HG03196 (cell line): ENCODE measurements around the gene TFF3.

Experiments used
- ATAC-seq: cut with Tn5 transposase; IDR thresholded peaks from one replicate; pipeline ENCODE4 v1.9.1; 2021; ENCODE audit not compliant: unreplicated experiment

The TFF3 gene

DNA sequence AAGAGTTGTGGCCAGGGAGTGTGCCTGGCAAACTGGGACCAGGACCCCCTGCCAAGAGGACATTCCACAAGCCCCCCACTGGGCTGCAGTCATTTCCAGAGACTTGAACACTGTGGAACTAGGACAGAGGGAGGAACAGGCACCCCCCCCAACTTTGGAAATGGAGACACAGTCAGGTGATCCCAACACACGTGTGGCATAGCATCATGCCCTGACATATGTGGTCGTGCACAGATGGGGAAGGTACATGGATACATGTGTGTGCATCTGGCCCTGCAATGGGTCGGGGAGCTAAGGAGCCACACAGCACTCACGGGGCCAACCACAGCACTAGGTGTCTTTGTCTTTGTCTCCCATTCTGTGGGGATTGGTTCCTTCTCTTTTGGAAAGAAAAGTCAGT lies 6.6 kb upstream of the TFF3 start:
- ATAC-seq = no peak

DNA sequence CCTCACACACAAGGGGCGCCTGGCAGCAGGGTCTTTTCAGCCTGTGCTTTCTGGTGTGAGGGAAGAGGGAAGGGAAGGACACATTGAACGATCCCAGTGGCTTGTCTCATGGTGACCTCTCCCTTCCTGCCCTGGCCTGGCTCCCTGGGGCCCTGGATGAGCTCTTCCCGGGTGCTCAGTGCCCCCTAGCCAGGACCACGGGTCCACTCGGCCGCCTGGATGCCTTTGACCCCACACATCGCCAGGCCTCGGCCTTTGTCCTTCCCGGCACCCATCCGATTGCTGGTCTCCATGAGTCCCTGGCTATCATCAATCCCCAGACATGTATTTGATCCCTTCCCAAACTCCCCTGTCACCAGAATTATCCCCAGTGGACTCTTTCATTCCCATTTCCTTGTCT lies 6.0 kb upstream of the TFF3 start:
- ATAC-seq = no peak

- no peak for ATAC-seq
These were observed 5.6 kb upstream of the TFF3 start for GRCh38 chr21:42320791-42321190.

- no peak for ATAC-seq
These were observed 4.8 kb upstream of the TFF3 start for GRCh38 chr21:42319851-42320572.

DNA sequence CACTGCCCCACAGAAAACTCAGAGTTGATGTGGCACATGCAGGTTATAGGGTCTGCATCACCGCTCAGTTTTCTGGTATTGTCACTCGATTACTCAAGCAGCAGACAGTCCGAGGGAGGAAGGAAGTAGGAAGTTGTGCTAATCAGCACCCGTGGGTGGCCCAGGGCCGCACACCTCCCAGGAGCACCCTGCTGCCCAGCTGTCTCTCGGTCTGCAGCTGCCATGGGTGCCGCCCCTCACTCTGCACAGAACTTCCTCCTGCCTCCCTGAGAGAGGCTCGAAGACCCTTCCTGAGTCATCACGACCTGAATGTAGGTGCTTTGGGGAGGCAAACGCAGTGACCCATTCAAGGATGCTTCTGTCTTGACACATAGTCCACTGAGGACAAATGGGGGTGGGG lies 4.2 kb upstream of the TFF3 start:
- no peak for ATAC-seq

GRCh38 chr21:42317826-42318746 lies 2.9 kb upstream of the TFF3 start:
- ATAC-seq = no peak

GRCh38 chr21:42317341-42317741 lies 2.1 kb upstream of the TFF3 start:
- no peak for ATAC-seq

GRCh38 chr21:42316891-42317290 lies 1.7 kb upstream of the TFF3 start:
- ATAC-seq = no peak

- no peak for ATAC-seq
These were observed 453 bp downstream of the TFF3 start for GRCh38 chr21:42314616-42315295.

DNA sequence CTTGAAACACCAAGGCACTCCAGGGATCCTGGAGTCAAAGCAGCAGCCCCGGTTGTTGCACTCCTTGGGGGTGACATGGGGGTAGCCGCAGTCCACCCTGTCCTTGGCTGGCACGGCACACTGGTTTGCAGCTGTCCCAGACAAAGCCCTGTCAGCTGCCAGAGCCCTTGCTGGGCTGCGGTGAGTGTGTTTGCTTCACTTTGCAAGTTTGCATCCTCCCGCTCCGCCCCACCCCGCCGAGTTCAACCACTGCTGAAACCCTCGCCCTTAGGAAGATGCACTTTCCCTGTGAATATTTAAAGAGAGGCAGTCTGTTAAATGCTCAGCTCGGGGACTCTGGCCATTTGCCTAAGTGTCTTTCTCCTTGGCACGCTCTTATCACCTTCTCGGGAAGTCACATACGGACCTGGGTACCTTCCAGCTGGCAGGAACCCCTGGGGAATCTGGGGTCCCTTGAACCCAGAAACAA lies 1.7 kb downstream of the TFF3 start:
- no peak for ATAC-seq

DNA sequence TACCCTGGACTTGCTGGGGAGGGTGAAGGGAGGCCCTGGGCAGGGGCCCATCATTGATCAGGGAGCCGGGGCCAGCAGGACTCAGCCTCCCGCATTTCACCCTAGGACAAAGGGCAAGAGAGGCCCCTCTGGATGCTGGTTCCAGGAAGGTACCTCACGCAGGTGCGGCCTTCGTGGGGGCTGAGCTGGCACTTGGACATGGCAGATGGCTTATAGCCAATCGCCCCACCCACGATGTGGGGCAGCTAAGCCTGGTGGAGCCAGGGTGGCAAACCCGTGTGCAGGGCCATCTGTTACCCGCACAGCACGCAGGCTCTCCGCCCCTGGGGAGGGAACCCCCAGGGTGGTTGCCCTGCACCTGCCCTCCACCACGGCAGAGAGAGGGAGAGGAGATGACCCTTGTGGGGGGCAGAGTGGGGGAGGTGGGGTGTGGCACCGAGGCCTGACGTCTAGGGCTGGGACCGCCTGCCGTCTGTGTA lies 2.5 kb downstream of the TFF3 start:
- ATAC-seq = no peak

DNA sequence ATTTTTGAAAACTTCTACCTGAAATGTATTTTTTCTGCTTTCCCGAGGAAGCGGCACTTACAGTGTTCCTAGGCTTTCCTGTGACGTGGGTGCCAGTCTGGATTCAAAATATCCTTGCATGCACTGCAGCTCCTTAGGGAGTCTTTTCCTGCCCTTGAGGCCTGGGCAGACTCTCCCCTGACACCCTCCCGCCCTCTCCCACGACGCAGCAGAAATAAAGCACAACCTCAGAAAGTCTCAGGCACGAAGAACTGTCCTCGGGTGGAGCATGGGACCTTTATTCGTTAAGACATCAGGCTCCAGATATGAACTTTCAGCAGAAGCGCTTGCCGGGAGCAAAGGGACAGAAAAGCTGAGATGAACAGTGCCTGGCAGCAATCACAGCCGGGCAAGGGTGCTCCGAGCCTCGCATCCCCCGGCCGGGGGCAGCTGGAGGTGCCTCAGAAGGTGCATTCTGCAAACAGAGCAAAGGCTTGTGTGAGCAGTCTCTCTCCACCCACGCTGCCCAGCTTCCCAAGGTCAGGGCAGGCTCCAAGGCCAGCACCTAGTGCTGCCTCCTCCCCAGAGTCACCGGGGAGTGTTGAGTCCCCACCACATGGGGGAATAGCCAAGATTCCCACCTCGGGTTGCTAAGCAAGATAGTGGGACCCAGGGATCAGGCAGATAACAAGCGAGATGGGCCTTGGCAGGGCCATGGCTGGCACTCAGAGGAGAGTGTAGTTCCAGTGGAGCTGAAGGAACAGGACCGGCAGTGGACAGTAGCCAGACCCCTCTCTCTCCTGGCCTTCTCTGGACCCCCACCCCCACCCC lies 3.2 kb downstream of the TFF3 start:
- no peak for ATAC-seq

GRCh38 chr21:42311160-42311559 lies 4.0 kb downstream of the TFF3 start:
- no peak for ATAC-seq

DNA sequence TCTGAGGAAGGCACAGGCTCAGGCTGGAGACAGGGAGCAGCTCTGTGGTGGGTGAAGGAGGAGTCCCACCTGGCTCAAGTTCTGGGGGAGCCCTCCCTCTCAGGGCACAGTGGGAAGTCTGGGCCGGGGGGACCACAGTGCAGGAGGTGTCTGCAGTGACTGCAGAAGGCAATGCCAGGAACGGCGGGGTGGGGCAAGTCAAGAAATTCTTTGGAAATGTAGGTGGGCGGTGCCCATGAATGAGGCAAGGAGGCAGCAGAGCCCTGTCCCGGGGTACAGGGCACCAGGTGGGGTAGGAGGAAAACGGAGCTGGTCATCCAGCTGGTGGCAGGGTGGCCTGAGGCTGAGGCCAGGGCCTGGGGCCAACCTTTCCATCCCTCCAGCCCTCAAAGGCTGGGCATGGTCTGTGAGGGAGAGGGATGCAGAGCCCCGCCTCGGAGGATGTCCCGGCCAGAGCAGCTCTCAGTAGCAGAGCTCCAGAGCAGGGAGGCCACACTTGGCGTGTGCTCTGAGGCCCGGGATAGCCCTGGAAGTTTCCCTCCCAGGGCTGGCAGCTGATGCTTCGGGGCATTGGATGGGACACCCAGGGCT lies 4.7 kb downstream of the TFF3 start:
- ATAC-seq = no peak

DNA sequence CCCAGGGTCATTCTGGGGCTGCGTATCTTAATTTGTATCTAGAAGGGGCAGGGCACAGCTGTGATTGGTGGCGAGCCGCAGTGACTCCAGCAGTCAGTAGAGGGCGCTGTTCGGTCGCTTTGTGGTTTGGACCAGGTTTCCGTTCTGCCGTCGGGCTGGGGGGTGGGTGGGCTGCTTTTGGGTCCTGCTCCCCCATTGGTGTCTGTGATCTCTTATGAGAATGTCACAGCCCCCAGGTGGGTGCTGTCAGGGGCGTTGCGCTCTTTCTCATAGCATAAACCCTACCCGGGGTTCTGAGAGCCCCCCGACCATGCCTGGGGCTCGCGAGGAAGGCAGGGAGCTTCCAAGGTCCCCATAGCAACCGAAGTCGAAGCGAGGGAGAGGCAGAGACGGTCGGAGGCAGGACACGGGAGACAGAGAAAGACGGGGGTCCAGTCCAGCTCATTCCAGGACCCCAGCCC lies 5.4 kb downstream of the TFF3 start:
- ATAC-seq = no peak

- no peak for ATAC-seq
These were observed 6.1 kb downstream of the TFF3 start for GRCh38 chr21:42308914-42309752.

DNA sequence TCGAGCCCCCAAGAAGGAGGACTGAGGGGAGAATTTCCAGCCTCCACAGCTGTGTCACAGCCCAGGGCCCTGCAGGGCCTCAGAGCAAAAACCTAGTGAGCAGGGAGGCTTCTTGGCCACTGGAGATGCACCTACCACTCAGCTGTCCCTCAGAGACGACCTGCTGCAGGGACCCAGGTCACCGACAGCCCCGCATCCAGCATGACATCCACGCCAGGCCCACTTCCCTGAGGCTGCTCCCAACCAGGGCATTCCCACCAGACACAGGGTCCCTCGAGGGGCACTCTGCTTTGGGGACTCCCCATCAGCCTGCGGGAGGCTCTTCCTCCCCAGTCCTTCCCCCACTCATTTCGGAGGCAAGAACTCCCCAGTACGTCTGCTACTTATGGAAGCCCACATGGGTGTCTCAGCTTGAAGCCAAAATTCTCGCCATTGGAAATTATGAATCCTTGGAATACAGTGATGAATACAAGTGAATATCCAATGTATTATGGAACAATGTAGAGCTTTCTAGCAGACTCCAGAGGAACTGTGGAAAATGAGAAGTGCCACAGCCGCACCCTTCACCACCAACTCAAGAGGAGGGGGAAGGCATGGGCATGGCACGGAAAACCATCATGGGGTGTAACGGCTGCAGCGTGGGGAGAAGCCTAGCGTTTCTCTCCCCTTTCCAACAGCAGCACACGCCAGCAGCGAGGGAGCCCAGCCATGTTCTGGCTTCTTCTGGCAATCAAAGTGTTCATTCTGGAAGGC lies 6.9 kb downstream of the TFF3 start:
- no peak for ATAC-seq

DNA sequence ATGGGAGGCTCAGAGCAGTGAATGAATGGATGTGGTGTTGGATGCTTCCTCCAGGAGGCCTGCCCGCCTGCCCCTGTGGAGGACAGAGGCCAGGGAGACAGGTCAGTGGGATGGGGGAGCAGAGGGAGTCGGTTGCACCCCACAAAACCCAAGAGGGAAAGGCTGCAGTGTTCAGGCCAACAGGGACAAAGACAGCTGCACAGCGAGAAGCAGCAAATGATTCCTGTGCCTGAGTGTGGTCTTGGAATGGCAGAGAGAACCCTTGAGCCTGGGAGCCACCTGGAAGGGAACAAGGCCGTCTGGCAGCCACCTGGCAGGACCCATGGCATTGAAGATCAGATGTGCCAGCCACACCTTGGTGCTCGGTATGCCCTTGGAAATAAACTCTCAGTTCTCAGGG lies 8.1 kb downstream of the TFF3 start:
- ATAC-seq = no peak
